ENCODE results near the gene OGDH. TPM values are rescaled to one million over a fixed set of nuclear protein-coding genes. Genes with fewer than 3 reads are reported as not detected.

The OGDH gene
- total RNA-seq, 6 experiments from 2014 or later: 46.6 to 63.2 (median 55.8) TPM

DNA sequence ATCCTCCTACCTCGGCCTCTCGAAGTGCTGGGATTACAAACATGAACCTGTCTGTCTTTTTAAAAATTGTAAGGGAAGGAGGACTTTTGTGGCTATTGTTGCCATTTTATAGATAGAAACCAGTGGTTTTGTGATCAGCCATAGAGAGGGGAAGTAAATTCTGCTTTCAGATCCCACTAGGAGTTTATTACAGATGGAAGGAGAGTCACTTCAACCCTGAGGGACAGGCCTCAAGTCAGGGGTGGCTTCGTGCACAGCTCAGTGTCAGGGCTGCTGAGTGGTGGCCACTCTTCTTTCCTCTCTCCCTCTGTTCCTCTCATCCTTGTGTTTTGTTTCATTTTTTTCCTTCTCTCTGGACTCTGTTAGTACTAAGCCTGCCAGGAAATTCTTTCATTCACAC lies 60.8 kb downstream of the OGDH start:
- intact Hi-C loops (cut with DNase I): no loop called here
- H3K36me3 ChIP-seq: peaks cover 0 to 6% (median under 1%) of the 10 kb centered on the region in 4 donors
- ATAC-seq: no peak
- no peaks in the 10 kb centered on the region for H3K9me3 ChIP-seq
- H3K4me1 ChIP-seq: peaks cover 0 to 13% (median 0%) of the 10 kb centered on the region in 4 donors
- H3K27ac ChIP-seq: no peak overlapping the region
- WGBS (ENCODE audit: insufficient coverage, low coverage, low lambda C conversion rate, missing lambda C conversion rate): 87% methylated on average over 3 of the region's 3 CpGs
- no peak for DNase-seq
- no peak for TF ChIP-seq POLR2A (IDR thresholded peaks at IDR 0.05)
- TF ChIP-seq, protein P1, sequence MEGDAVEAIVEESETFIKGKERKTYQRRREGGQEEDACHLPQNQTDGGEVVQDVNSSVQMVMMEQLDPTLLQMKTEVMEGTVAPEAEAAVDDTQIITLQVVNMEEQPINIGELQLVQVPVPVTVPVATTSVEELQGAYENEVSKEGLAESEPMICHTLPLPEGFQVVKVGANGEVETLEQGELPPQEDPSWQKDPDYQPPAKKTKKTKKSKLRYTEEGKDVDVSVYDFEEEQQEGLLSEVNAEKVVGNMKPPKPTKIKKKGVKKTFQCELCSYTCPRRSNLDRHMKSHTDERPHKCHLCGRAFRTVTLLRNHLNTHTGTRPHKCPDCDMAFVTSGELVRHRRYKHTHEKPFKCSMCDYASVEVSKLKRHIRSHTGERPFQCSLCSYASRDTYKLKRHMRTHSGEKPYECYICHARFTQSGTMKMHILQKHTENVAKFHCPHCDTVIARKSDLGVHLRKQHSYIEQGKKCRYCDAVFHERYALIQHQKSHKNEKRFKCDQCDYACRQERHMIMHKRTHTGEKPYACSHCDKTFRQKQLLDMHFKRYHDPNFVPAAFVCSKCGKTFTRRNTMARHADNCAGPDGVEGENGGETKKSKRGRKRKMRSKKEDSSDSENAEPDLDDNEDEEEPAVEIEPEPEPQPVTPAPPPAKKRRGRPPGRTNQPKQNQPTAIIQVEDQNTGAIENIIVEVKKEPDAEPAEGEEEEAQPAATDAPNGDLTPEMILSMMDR (IDR thresholded peaks at IDR 0.05): no peak
- H3K4me3 ChIP-seq: no peak overlapping the region
- H3K27me3 ChIP-seq: no peaks in the 10 kb centered on the region

DNA sequence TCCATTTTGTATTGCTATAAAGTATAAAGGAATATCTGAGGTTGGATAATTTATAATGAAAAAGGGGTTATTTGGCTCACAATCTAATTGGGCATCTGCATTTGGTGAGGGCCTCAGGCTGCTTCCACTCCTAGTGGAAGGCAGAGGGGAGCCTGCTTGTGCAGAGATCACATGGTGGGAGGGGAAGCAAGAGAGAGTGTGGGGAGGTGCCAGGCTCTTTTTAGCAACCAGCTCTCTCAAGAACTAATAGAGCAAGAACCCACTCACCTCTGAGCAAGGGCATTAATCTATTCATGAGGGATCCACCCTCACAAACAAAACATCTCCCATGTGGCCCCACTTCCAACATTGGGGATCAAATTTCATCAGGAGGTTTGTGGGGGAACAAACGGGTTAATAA lies 64.6 kb downstream of the OGDH start:
- intact Hi-C loops (cut with DNase I): no loop called here
- H3K27ac ChIP-seq: no peak overlapping the region
- H3K9me3 ChIP-seq: no peaks in the 10 kb centered on the region
- WGBS (ENCODE audit: insufficient coverage, low coverage, low lambda C conversion rate, missing lambda C conversion rate): 71% methylated on average over 1 of the region's 1 CpG
- no peak for ATAC-seq
- H3K27me3 ChIP-seq: no peaks in the 10 kb centered on the region
- H3K4me1 ChIP-seq: no peaks in the 10 kb centered on the region
- peak in 1 of 3 donors; percentile 10 for DNase-seq
- TF ChIP-seq, protein P1 (IDR thresholded peaks at IDR 0.05): no peak
- no peak for TF ChIP-seq POLR2A (IDR thresholded peaks at IDR 0.05)
- peaks cover 0 to 24% (median 3%) of the 10 kb centered on the region in 4 donors for H3K36me3 ChIP-seq
- no peak overlapping the region for H3K4me3 ChIP-seq

DNA sequence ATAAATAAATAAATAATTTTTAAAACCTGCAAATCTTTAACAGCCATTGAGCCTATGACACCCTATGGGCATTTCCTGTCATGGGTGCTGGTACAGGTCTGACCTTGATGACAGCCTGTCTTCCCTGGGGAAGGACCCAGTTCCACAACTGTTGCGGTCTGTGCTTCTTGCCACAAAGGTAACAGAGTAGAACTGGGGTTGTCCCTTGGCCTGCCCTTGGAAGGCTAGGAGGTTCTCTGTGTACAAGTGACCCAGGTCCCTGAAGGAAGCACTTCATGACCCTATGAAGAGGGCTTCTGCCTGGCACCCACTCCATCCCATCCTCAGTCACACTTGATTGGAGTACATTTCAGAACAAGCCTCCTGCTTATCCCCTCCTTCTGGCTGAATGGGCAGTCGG lies 66.9 kb downstream of the OGDH start:
- TF ChIP-seq, protein P1 (IDR thresholded peaks at IDR 0.05): no peak
- TF ChIP-seq POLR2A (IDR thresholded peaks at IDR 0.05): no peak

DNA sequence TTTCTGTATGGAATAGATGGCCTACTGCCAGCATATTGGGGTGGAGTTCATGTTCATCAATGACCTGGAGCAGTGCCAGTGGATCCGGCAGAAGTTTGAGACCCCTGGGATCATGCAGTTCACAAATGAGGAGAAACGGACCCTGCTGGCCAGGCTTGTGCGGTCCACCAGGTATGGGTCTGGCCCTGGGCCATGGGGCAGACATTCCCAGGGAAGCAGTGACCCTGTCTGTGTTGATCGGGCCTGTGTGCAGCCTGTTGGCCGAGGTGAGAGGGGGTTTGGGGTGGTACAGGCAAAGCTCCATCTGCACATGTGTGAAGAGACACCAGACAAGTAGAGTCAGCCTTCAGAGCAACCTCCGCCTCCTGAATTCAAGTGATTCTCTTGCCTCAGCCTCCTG lies 67.3 kb downstream of the OGDH start:
- Histone ChIP-seq H3K27ac (no peak overlapping the region), H3K9me3 (no peaks in the 10 kb centered on the region), H3K4me3 (no peak overlapping the region), H3K36me3 (peaks cover 0 to 20% (median 3%) of the 10 kb centered on the region in 4 donors), H3K4me1 (peaks cover 0 to 16% (median 8%) of the 10 kb centered on the region in 4 donors), H3K27me3 (no peaks in the 10 kb centered on the region)
- no peak for TF ChIP-seq POLR2A (IDR thresholded peaks at IDR 0.05)
- TF ChIP-seq, protein P1 (IDR thresholded peaks at IDR 0.05): no peak
- intact Hi-C loops (cut with DNase I): no loop called here
- 100% methylated on average over 2 of the region's 6 CpGs for WGBS (ENCODE audit: insufficient coverage, low coverage, low lambda C conversion rate, missing lambda C conversion rate)
- ATAC-seq (no peak), DNase-seq (peak in 1 of 3 donors; percentile 42)

More for the DNA sequence above, 66.9 kb downstream of the OGDH start:
- Histone ChIP-seq H3K4me3 (no peak overlapping the region), H3K36me3 (peaks cover 0 to 20% (median 3%) of the 10 kb centered on the region in 4 donors), H3K4me1 (peaks cover 0 to 12% (median 6%) of the 10 kb centered on the region in 4 donors), H3K9me3 (no peaks in the 10 kb centered on the region), H3K27me3 (no peaks in the 10 kb centered on the region), H3K27ac (no peak overlapping the region)
- intact Hi-C loops (cut with DNase I): no loop called here
- no CpG with 5 or more reads among the region's 2 CpGs for WGBS (ENCODE audit: insufficient coverage, low coverage, low lambda C conversion rate, missing lambda C conversion rate)
- DNase-seq: no peak
- no peak for ATAC-seq

DNA sequence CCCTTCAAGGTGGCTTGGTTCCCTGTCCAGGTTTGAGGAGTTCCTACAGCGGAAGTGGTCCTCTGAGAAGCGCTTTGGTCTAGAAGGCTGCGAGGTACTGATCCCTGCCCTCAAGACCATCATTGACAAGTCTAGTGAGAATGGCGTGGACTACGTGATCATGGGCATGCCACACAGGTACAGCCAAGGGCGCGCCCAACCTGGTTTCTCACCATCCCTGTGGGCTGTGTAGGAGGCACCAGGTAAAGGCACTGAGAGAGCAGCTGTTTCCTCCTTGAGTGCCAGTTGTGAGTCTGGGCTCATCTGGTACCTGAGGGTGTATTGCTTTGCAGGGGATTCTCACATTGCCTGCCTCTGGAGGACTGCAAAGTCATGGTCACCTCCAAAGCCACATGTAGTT lies 68.0 kb downstream of the OGDH start:
- Histone ChIP-seq H3K4me1 (peaks cover 5 to 23% (median 11%) of the 10 kb centered on the region in 4 donors), H3K9me3 (no peaks in the 10 kb centered on the region), H3K27ac (no peak overlapping the region), H3K36me3 (peaks cover 0 to 20% (median 3%) of the 10 kb centered on the region in 4 donors), H3K27me3 (no peaks in the 10 kb centered on the region), H3K4me3 (no peak overlapping the region)
- ATAC-seq (no peak), DNase-seq (peak in 1 of 3 donors; percentile 12)
- 93% methylated on average over 5 of the region's 7 CpGs for WGBS (ENCODE audit: insufficient coverage, low coverage, low lambda C conversion rate, missing lambda C conversion rate)
- TF ChIP-seq, protein P1 (IDR thresholded peaks at IDR 0.05): no peak
- no peak for TF ChIP-seq POLR2A (IDR thresholded peaks at IDR 0.05)
- intact Hi-C loops (cut with DNase I): no loop called here
